HG03045 (cell line): ENCODE data around the gene NUDT22.

Source experiments
- ATAC-seq: cut with Tn5 transposase; IDR thresholded peaks from one replicate; pipeline ENCODE4 v1.9.1; 2021; ENCODE audit warnings: mild to moderate bottlenecking, moderate library complexity; ENCODE audit not compliant: unreplicated experiment

The NUDT22 gene

GRCh38 chr11:64206457-64207255 is 19.4 kb upstream of the NUDT22 start, which contains the start of gene FERMT3:
Gene FERMT3, plus strand, starts transcription at chr11:64206721. Its CDS starts 644 bp downstream, at chr11:64207365.
- no peak for ATAC-seq

DNA sequence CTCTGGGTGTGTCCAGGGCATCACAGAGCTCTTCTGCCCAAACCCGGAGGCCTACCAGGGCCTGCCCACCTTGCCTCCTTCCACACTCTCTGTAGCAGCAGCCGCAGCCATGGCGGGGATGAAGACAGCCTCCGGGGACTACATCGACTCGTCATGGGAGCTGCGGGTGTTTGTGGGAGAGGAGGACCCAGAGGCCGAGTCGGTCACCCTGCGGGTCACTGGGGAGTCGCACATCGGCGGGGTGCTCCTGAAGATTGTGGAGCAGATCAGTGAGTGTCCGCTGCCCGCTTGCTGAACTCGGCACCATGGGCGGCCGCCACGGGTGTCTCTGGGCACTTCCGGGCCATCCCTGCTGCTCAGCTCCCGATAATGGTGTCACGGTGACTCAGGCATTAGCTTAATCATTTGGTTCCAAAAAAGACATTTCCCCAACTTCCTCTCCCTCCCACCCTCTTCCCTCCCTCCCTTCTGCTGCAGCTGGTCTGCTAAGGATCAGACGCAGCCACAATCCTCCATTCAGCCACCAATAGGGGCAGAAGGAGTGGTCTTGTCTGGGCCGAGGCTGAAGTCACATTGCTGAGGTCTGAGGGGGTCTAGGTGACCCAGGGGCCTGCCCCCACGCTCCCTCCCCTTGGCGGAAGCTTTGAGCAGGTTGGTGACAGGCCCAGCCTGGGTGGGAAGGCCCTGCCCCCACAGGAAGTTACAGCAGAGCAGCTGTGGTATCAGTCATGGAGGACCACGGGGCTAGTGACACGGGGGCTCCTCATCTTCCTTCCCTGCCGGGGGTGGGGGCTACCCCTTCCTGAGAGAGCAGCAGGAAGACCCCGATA is 18.6 kb upstream of the NUDT22 start:
- ATAC-seq = peak; percentile 42

DNA sequence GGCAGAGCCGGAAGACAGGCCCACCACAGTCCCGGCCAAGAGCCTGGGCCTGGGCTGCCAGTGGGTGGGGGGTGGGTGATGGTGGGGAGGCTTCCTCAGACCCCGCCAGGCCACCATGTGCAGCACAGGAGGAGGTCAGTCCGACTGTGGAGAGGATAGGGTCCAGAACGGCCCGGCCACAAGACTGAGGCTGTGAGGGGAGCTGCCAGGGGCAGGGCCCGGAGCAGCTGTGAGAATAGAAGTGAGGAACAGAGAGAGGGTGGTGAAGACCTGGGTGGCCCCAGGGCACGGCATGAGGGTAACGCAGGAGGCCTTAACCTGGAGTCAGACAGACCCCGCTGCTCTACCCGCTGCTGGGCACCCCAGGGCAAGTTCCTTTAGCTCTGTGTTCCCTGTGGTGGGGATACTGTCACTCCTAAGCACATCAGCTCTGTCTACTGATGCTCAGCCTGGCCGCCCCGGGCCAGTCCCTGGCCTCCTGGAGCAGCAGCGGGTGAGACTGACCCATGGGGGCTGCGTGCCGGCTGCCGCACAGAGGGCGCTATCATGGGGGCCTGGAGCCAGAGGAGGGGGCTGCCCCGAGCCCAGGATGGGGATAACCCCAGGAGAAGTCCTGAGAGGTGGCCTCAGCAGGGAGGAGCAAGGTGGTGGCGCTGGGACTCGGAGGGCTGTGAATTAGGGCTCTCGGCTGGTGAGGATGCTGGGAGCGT is 17.8 kb upstream of the NUDT22 start:
- ATAC-seq = no peak

- no peak for ATAC-seq
These were observed 17.1 kb upstream of the NUDT22 start for GRCh38 chr11:64208796-64209562.

DNA sequence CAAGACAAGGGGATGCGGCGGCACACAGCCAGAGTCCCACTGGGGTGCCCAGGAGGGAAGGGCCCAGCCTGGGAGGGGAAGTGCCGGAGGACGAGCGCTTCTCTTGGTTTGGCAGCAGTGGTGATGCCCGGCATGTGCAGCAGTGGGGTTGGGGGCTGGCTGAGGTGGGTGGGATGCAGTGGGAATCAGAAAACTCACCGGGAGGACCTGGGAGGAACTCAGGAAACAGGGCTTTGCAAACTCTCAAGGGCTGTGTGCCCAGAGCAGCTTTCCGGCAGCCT is 16.6 kb upstream of the NUDT22 start:
- no peak for ATAC-seq

- no peak for ATAC-seq
These were observed 15.6 kb upstream of the NUDT22 start for GRCh38 chr11:64210301-64211020.

GRCh38 chr11:64211181-64211872 is 14.7 kb upstream of the NUDT22 start:
- no peak for ATAC-seq

DNA sequence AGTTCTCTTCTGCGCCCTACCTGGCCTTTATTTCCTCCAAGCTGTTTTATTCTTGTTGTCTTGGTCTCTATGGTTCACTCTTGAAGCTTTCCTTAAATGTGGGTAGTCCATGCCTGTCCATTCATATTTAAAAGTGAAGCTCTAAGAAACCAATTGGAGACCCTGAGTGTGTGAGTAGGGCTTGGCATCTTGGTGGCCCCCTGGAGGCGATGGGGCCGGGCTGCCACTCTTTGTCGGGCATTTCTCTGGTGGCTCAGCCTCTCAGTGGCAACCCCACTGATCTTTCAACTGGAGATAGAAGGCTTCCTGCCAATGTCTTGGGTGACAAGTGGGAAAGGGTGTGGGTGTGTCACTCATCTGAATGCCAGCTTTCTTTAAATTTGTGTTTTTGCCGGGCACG is 9.2 kb upstream of the NUDT22 start:
- ATAC-seq = no peak

DNA sequence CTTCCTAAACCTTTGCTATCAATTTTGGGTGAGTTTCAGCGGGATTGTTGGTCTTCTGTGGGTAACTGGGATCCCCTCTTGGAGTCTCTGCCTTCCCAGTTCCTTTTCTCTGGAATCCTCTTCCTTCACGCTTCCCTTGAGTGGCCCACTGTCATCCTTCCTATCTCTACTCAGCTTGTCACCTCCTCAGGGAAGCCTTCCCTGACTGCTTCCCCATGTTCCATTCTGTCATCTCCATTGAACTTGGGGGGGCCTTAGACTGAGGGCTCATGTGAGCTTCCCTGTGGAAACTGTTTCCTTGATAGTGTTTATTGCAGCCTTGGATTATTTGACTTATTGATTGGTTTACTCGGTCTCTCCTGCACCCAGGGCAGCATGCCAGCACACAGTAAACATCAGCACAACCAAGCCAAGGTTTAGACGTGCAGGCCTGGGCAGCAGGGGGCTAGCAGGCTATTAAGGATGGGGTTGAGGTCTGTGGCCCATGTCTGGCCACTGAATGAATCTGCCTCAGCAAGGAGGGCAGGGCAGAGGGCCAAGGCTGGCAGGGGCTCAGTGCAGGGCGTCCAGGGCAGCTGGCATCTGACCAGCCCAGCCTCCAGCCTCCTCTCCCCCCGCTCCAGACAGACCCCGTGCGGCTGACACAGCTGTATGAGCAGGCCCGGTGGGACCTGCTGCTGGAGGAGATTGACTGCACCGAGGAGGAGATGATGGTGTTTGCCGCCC is 7.3 kb upstream of the NUDT22 start:
- no peak for ATAC-seq

DNA sequence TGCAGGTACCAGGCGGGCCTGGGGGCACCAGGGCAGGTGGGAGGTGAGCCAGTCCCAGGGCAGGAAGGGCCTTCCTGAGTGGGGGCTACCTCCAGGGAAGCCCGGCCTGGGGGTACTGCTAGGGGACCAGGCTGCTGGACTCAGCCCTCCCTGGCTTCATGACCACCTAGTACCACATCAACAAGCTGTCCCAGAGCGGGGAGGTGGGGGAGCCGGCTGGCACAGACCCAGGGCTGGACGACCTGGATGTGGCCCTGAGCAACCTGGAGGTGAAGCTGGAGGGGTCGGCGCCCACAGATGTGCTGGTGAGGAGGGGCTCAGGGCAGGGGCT is 6.8 kb upstream of the NUDT22 start:
- no peak for ATAC-seq

- no peak for ATAC-seq
These were observed 6.3 kb upstream of the NUDT22 start for GRCh38 chr11:64219755-64220154.

DNA sequence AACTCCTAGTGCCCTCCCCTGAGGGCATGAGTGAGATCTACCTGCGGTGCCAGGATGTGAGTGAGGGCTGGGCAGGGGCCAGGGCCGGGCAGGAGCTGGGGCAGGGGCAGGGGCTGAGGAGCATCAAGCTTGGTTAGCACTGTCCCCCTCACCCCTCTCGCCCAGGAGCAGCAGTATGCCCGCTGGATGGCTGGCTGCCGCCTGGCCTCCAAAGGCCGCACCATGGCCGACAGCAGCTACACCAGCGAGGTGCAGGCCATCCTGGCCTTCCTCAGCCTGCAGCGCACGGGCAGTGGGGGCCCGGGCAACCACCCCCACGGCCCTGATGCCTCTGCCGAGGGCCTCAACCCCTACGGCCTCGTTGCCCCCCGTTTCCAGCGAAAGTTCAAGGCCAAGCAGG is 5.8 kb upstream of the NUDT22 start:
- no peak for ATAC-seq

DNA sequence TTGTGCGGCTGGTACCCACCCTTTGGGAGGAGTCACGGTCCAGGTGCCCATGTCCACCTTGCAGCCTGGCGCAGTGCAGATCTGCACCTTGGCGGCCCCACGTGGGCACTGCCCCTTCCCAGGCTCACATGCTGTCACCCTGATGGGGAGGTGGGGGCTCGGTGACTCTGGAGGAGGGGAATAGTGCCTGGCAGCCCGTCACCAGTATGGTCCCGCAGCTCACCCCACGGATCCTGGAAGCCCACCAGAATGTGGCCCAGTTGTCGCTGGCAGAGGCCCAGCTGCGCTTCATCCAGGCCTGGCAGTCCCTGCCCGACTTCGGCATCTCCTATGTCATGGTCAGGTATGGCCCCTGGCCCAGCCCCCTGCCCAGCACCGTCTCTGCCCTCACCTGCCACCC is 5.3 kb upstream of the NUDT22 start:
- no peak for ATAC-seq

- no peak for ATAC-seq
These were observed 3.4 kb upstream of the NUDT22 start for GRCh38 chr11:64222651-64223000.

GRCh38 chr11:64223001-64223651 is 2.9 kb upstream of the NUDT22 start:
- no peak for ATAC-seq

DNA sequence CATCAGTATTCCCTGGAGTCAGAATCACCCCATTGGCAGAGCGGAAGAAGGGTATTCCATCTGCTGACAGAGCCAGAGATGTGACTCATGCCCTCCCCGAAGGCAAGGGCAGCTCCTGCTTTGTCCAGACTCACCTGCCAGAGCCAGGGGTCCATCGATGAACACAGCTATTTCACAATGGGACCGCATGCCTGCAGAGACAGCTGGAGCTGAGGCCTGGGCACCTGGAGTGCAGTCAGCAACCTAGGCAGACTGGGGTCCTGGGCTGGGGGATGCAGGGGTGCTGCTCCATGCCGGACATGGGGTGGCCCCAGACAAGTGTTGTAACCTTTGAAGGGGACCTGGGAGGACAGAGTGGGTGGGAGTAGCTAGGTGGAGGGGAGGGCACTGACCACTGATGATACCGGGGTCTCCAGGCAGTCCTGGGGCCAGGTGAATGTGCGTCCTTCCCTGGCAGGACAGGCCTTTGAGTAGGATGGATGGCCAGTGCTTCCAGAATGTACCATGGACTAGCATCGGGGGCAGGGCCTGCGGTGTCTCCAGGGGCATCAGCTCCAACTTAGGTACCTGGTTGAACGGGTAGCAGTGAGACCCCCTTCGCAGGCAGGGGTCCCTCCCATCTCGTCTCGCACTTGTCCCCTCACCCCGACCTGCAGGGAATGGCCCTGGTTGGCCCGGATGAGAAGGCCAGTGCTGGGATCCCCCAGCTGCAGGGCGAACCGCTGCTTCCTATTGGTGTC is 1.8 kb upstream of the NUDT22 start:
- ATAC-seq = no peak

GRCh38 chr11:64224891-64225607 is 1.0 kb upstream of the NUDT22 start:
- ATAC-seq = no peak
